H9 (cell line): ENCODE results near the gene ARID1B. TPM values are rescaled to one million over a fixed set of nuclear protein-coding genes. Genes with fewer than 3 reads are reported as not detected.
A peak's percentile ranks its signal among the peaks of the same experiment; 100 is the strongest.

Experiments used
- DNase-seq: peaks from one replicate; pipeline ENCODE4 v3.0.0-alpha.2; 2017
- H2AFZ ChIP-seq: one replicate; pipeline ENCODE4 v1.6.1; 2013; ENCODE audit warnings: mild to moderate bottlenecking, low read length, control low read depth, moderate library complexity
- H2AK5ac ChIP-seq: 2 replicates; pipeline ENCODE4 v1.6.1; 2013; ENCODE audit warnings: low read length, control low read depth, mixed read lengths; ENCODE audit not compliant: insufficient read length
- H2BK120ac ChIP-seq: one replicate; pipeline ENCODE4 v1.6.1; 2013; ENCODE audit warnings: low read depth, mild to moderate bottlenecking, low read length, control low read depth, inconsistent platforms; ENCODE audit not compliant: poor library complexity, severe bottlenecking
- H2BK12ac ChIP-seq: 2 replicates; pipeline ENCODE4 v1.6.1; 2013; ENCODE audit warnings: low read length, control low read depth, mixed read lengths, low read depth; ENCODE audit not compliant: insufficient read length
- H2BK15ac ChIP-seq: 2 replicates; pipeline ENCODE4 v1.6.1; 2013; ENCODE audit warnings: low read depth, low read length, control low read depth
- H2BK20ac ChIP-seq: one replicate; pipeline ENCODE4 v1.6.1; 2013; ENCODE audit warnings: low read depth, mild to moderate bottlenecking, low read length, control low read depth, inconsistent platforms; ENCODE audit not compliant: poor library complexity, severe bottlenecking
- H2BK5ac ChIP-seq: 2 replicates; pipeline ENCODE4 v1.6.1; 2013; ENCODE audit warnings: low read length, control low read depth, mixed read lengths; ENCODE audit not compliant: insufficient read length
- H3K14ac ChIP-seq: 2 replicates; pipeline ENCODE4 v1.6.1; 2013; ENCODE audit warnings: low read length, control low read depth; ENCODE audit not compliant: insufficient read depth
- H3K18ac ChIP-seq: 2 replicates; pipeline ENCODE4 v1.6.1; 2013; ENCODE audit warnings: low read depth, mild to moderate bottlenecking, mixed read lengths, low read length, control low read depth; ENCODE audit not compliant: insufficient read length
- H3K23ac ChIP-seq: 2 replicates; pipeline ENCODE4 v1.6.1; 2013; ENCODE audit warnings: low read length, control low read depth, mixed read lengths, low read depth; ENCODE audit not compliant: insufficient read length
- H3K23me2 ChIP-seq: 2 replicates; pipeline ENCODE4 v1.6.1; 2013; ENCODE audit warnings: low read depth, mild to moderate bottlenecking, mixed read lengths, low read length, control low read depth; ENCODE audit not compliant: insufficient read length, poor library complexity, severe bottlenecking
- H3K27ac ChIP-seq: 2 replicates; pipeline ENCODE4 v1.5.1; 2013; ENCODE audit warnings: low read length, control low read depth, mixed read lengths, low read depth; ENCODE audit not compliant: insufficient read length
- H3K27me3 ChIP-seq: 2 replicates; pipeline ENCODE4 v1.6.1; 2013; ENCODE audit warnings: low read length, control low read depth, inconsistent platforms; ENCODE audit not compliant: insufficient read depth
- H3K4ac ChIP-seq: 2 replicates; pipeline ENCODE4 v1.6.1; 2013; ENCODE audit warnings: low read depth, mild to moderate bottlenecking, control low read depth, inconsistent platforms, low read length, moderate library complexity
- H3K4me1 ChIP-seq: 2 replicates; pipeline ENCODE4 v1.6.1; 2013; ENCODE audit warnings: low read length, control low read depth, inconsistent platforms; ENCODE audit not compliant: insufficient read depth
- H3K4me2 ChIP-seq: 2 replicates; pipeline ENCODE4 v1.6.1; 2013; ENCODE audit warnings: low read length, control low read depth, mixed read lengths; ENCODE audit not compliant: insufficient read length, insufficient read depth
- H3K56ac ChIP-seq: 2 replicates; pipeline ENCODE4 v1.6.1; 2013; ENCODE audit warnings: low read depth, mild to moderate bottlenecking, mixed read lengths, low read length, control low read depth; ENCODE audit not compliant: insufficient read length
- H3K79me1 ChIP-seq: 2 replicates; pipeline ENCODE4 v1.6.1; 2013; ENCODE audit warnings: low read depth, mild to moderate bottlenecking, moderate library complexity, low read length, control low read depth, inconsistent platforms; ENCODE audit not compliant: insufficient read depth, poor library complexity, severe bottlenecking
- H3K79me2 ChIP-seq: 2 replicates; pipeline ENCODE4 v1.6.1; 2013; ENCODE audit warnings: low read length, control low read depth, inconsistent platforms; ENCODE audit not compliant: insufficient read depth
- H3K9ac ChIP-seq: 2 replicates; pipeline ENCODE4 v1.6.1; 2013; ENCODE audit warnings: low read length, control low read depth, mixed read lengths; ENCODE audit not compliant: insufficient read length; ENCODE audit errors: extremely low read depth
- H3K9me3 ChIP-seq: one replicate; pipeline ENCODE4 v1.6.1; 2013; ENCODE audit warnings: low read depth, low read length, inconsistent platforms; ENCODE audit not compliant: control insufficient read depth
- H3T11ph ChIP-seq: one replicate; pipeline ENCODE4 v1.6.1; 2013; ENCODE audit warnings: mild to moderate bottlenecking, low read length, control low read depth, inconsistent platforms
- H4K20me1 ChIP-seq: one replicate; pipeline ENCODE4 v1.6.1; 2013; ENCODE audit not compliant: control insufficient read depth, insufficient read length, insufficient read depth
- H4K5ac ChIP-seq: 2 replicates; pipeline ENCODE4 v1.6.1; 2013; ENCODE audit warnings: low read depth, mild to moderate bottlenecking, mixed read lengths, low read length, control low read depth; ENCODE audit not compliant: insufficient read length
- H4K8ac ChIP-seq: replicated peaks from 2 replicates; pipeline ENCODE4 v1.6.1; 2013; ENCODE audit warnings: low read length, control low read depth, mixed read lengths, low read depth; ENCODE audit not compliant: insufficient read length
- H4K91ac ChIP-seq: 2 replicates; pipeline ENCODE4 v1.6.1; 2013; ENCODE audit warnings: low read depth, mild to moderate bottlenecking, moderate library complexity, mixed read lengths, low read length, control low read depth; ENCODE audit not compliant: insufficient read length
- H3K27ac Mint-ChIP-seq, 3 experiments: 2 replicates in 2 of 3; 3 replicates in 1 of 3; pipeline ENCODE4 v1.8.0; 2020 to 2021; ENCODE audit warnings: mixed read lengths in 3 of 3, mild to moderate bottlenecking in 1 of 3, moderate library complexity in 1 of 3
- H3K27me3 Mint-ChIP-seq: 2 replicates; pipeline ENCODE4 v1.8.0; 2021; ENCODE audit warnings: low read depth, mild to moderate bottlenecking, moderate library complexity, mixed read lengths
- H3K36me3 Mint-ChIP-seq, 3 experiments: 2 replicates in 2 of 3; 3 replicates in 1 of 3; pipeline ENCODE4 v1.8.0; 2020 to 2021; ENCODE audit warnings: low read depth in 3 of 3, mixed read lengths in 3 of 3; ENCODE audit not compliant: insufficient read depth in 1 of 3
- H3K4me1 Mint-ChIP-seq, 2 experiments: 2 replicates each; pipeline ENCODE4 v1.8.0; 2020; ENCODE audit warnings: mixed read lengths in 2 of 2
- H3K4me3 Mint-ChIP-seq, 2 experiments: 2 replicates in 1 of 2; 3 replicates in 1 of 2; pipeline ENCODE4 v1.8.0; 2020 to 2021; ENCODE audit warnings: mild to moderate bottlenecking in 2 of 2, mixed read lengths in 2 of 2, moderate library complexity in 1 of 2
- H3K9me3 Mint-ChIP-seq, 2 experiments: 2 replicates in 1 of 2; 3 replicates in 1 of 2; pipeline ENCODE4 v1.8.0; 2020; ENCODE audit warnings: mild to moderate bottlenecking in 2 of 2, mixed read lengths in 2 of 2, moderate library complexity in 1 of 2
- WGBS: extraction: QIAGEN DNeasy Blood & Tissue Kit; methylation state at CpG from one replicate; pipeline ENCODE4 v1.1.7; 2013; ENCODE audit warnings: missing lambda C conversion rate, low lambda C conversion rate, mixed read lengths; ENCODE audit not compliant: insufficient read length; ENCODE audit errors: extremely low coverage; 5-methylcytosine and 5-hydroxymethylcytosine counted together
- total RNA-seq: library from RNA; stranded (reverse); gene quantifications from 2 replicates; pipeline ENCODE4 v1.2.1, GENCODE V29; 2021
- TF ChIP-seq, protein P1 (sequence below): fragments of 200-600 bp; sonication (generic); conservative IDR thresholded peaks from 3 replicates; pipeline ENCODE4 v1.8.0; 2021; ENCODE audit warnings: antibody characterized with exemption, mild to moderate bottlenecking

ARID1B gene
- total RNA-seq, 1 experiment from 2014 or later: 88.2 TPM

DNA sequence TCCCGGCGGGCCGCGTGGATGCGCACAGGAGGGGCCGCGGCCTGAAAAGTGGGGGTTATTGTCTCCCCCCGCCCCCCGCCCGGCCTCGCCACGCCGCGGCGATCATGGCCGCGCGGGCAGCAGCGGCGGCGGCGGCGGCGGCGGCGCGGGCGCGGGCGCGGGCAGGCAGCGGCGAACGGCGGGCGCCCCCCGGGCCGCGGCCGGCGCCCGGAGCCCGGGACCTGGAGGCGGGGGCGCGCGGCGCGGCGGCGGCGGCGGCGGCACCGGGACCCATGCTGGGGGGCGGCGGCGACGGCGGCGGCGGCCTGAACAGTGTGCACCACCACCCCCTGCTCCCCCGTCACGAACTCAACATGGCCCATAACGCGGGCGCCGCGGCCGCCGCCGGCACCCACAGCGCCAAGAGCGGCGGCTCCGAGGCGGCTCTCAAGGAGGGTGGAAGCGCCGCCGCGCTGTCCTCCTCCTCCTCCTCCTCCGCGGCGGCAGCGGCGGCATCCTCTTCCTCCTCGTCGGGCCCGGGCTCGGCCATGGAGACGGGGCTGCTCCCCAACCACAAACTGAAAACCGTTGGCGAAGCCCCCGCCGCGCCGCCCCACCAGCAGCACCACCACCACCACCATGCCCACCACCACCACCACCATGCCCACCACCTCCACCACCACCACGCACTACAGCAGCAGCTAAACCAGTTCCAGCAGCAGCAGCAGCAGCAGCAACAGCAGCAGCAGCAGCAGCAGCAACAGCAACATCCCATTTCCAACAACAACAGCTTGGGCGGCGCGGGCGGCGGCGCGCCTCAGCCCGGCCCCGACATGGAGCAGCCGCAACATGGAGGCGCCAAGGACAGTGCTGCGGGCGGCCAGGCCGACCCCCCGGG, 637 bp downstream of the ARID1B start:
- H3K79me2 ChIP-seq: peaks cover 14% of the 10 kb centered on the region; the same call in 1 of the 2 replicates
- H2BK15ac ChIP-seq: peak overlapping the region; percentile 24; the same call in 1 of the 2 replicates
- H4K91ac ChIP-seq: peak overlapping the region; percentile 99
- no peak overlapping the region for H2BK12ac ChIP-seq
- no peak overlapping the region for H2AFZ ChIP-seq
- H4K8ac ChIP-seq: peak overlapping the region; percentile 72
- no peaks in the 10 kb centered on the region for H3K36me3 Mint-ChIP-seq
- H3T11ph ChIP-seq: no peak overlapping the region
- no peaks in the 10 kb centered on the region for H4K20me1 ChIP-seq
- H3K27ac Mint-ChIP-seq: peak overlapping the region; percentile 85 to 98 (median 92); a peak in 5 of 7 replicates
- H3K18ac ChIP-seq: peak overlapping the region; percentile 100
- peaks cover 15% of the 10 kb centered on the region for H3K23me2 ChIP-seq
- H3K9me3 ChIP-seq: no peaks in the 10 kb centered on the region
- no peak overlapping the region for H3K23ac ChIP-seq
- H3K27ac ChIP-seq: peak overlapping the region; percentile 53
- no peaks in the 10 kb centered on the region for H3K27me3 ChIP-seq
- H2AK5ac ChIP-seq: no peak overlapping the region
- H3K4me1 Mint-ChIP-seq: peaks cover 57 to 65% of the 10 kb centered on the region in 2 experiments
- peak overlapping the region; percentile 0 for H2BK120ac ChIP-seq
- no peak overlapping the region for H2BK20ac ChIP-seq
- no CpG with 5 or more reads among the region's 113 CpGs for WGBS
- H3K9me3 Mint-ChIP-seq: no peaks in the 10 kb centered on the region; a peak in 1 of 5 replicates
- H3K9ac ChIP-seq: peak overlapping the region; percentile 97
- peak overlapping the region; percentile 93; the same call in 1 of the 2 replicates for H3K4ac ChIP-seq
- H3K14ac ChIP-seq: peak overlapping the region; percentile 100
- H2BK5ac ChIP-seq: peak overlapping the region; percentile 72
- peak overlapping the region; percentile 81 to 92 for H3K4me3 Mint-ChIP-seq
- H3K56ac ChIP-seq: no peak overlapping the region
- H3K4me2 ChIP-seq: peak overlapping the region; percentile 68
- no peaks in the 10 kb centered on the region for H3K79me1 ChIP-seq
- TF ChIP-seq, protein P1, sequence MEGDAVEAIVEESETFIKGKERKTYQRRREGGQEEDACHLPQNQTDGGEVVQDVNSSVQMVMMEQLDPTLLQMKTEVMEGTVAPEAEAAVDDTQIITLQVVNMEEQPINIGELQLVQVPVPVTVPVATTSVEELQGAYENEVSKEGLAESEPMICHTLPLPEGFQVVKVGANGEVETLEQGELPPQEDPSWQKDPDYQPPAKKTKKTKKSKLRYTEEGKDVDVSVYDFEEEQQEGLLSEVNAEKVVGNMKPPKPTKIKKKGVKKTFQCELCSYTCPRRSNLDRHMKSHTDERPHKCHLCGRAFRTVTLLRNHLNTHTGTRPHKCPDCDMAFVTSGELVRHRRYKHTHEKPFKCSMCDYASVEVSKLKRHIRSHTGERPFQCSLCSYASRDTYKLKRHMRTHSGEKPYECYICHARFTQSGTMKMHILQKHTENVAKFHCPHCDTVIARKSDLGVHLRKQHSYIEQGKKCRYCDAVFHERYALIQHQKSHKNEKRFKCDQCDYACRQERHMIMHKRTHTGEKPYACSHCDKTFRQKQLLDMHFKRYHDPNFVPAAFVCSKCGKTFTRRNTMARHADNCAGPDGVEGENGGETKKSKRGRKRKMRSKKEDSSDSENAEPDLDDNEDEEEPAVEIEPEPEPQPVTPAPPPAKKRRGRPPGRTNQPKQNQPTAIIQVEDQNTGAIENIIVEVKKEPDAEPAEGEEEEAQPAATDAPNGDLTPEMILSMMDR: no peak
- no peaks in the 10 kb centered on the region for H3K27me3 Mint-ChIP-seq
- H3K4me1 ChIP-seq: peaks cover 2% of the 10 kb centered on the region; the same call in 1 of the 2 replicates
- H4K5ac ChIP-seq: peak overlapping the region; percentile 98
- DNase-seq: peak; percentile 54
